IMR-90 (cell line): ENCODE results near the gene PERM1. TPM values are rescaled to one million over a fixed set of nuclear protein-coding genes. Genes with fewer than 3 reads are reported as not detected.

Source experiments
- ATAC-seq: fragments of 200-7000 bp; cut with Tn5 transposase; 2 replicates; pipeline ENCODE4 v1.9.1; 2020; ENCODE audit warnings: low read depth, mild to moderate bottlenecking, moderate library complexity
- BruUV-seq: library from RNA; stranded (reverse); fragments of 400-500 nt; replicated peaks from 2 replicates; lab custom pipeline; 2021; lab: Mats Ljungman, UMichigan
- CTCF ChIA-PET: fragments of 300-600 bp; formaldehyde crosslinking; extraction: SDS; loops from one replicate; lab custom pipeline; 2021; ENCODE audit warnings: antibody characterized with exemption; lab: Yijun Ruan, JAX
- POLR2A ChIA-PET: fragments of 300-600 bp; sonication (Branson Sonifier 250); formaldehyde crosslinking; loops from one replicate; lab custom pipeline; 2022; ENCODE audit warnings: antibody characterized with exemption; ENCODE audit not compliant: unreplicated experiment; lab: Charles Lee
- DNase-seq: peaks from one replicate; pipeline ENCODE4 v3.0.0; 2013
- H2AFZ ChIP-seq: replicated peaks from 2 replicates; pipeline ENCODE3; 2013; ENCODE audit warnings: low read length, mild to moderate bottlenecking; ENCODE audit not compliant: poor library complexity
- H2AK5ac ChIP-seq: 2 replicates; pipeline ENCODE4 v1.6.1; 2013; ENCODE audit warnings: low read depth, low read length, inconsistent platforms
- H2AK9ac ChIP-seq: replicated peaks from 2 replicates; pipeline ENCODE3; 2013; ENCODE audit warnings: mild to moderate bottlenecking, low read depth, low read length, moderate library complexity; ENCODE audit not compliant: poor library complexity
- H2BK120ac ChIP-seq: 2 replicates; pipeline ENCODE4 v1.6.1; 2013; ENCODE audit warnings: low read depth, low read length, inconsistent platforms
- H2BK15ac ChIP-seq: 3 replicates; pipeline ENCODE4 v1.6.1; 2013; ENCODE audit warnings: low read depth, low read length, inconsistent platforms
- H2BK20ac ChIP-seq: 2 replicates; pipeline ENCODE4 v1.6.1; 2013; ENCODE audit warnings: low read depth, mild to moderate bottlenecking, inconsistent platforms, low read length, moderate library complexity
- H2BK5ac ChIP-seq: 2 replicates; pipeline ENCODE4 v1.6.1; 2013; ENCODE audit warnings: mild to moderate bottlenecking, low read depth, low read length, inconsistent platforms; ENCODE audit not compliant: poor library complexity, severe bottlenecking
- H3K14ac ChIP-seq: replicated peaks from 2 replicates; pipeline ENCODE4 v1.6.1; 2013; ENCODE audit warnings: low read depth, low read length, inconsistent platforms
- H3K18ac ChIP-seq: 2 replicates; pipeline ENCODE4 v1.6.1; 2013; ENCODE audit warnings: low read depth, low read length, control low read depth
- H3K23ac ChIP-seq: 2 replicates; pipeline ENCODE4 v1.6.1; 2013; ENCODE audit warnings: low read depth, low read length, inconsistent platforms
- H3K27ac ChIP-seq: 2 replicates; pipeline ENCODE4 v1.5.1; 2013; ENCODE audit warnings: mild to moderate bottlenecking, control low read depth, low read length; ENCODE audit not compliant: insufficient read depth
- H3K27me3 ChIP-seq: 2 replicates; pipeline ENCODE4 v1.6.1; 2013; ENCODE audit warnings: low read length; ENCODE audit not compliant: control insufficient read depth, insufficient read depth
- H3K36me3 ChIP-seq: 2 replicates; pipeline ENCODE4 v1.6.1; 2013; ENCODE audit warnings: low read length, mixed read lengths; ENCODE audit not compliant: control insufficient read depth, insufficient read depth
- H3K4ac ChIP-seq: 2 replicates; pipeline ENCODE4 v1.6.1; 2013; ENCODE audit warnings: low read depth, low read length, inconsistent platforms
- H3K4me1 ChIP-seq: 2 replicates; pipeline ENCODE4 v1.6.1; 2013; ENCODE audit warnings: low read length, mixed read lengths; ENCODE audit not compliant: control insufficient read depth, insufficient read depth
- H3K4me2 ChIP-seq: 2 replicates; pipeline ENCODE4 v1.6.1; 2013; ENCODE audit warnings: low read depth, mild to moderate bottlenecking, control low read depth, low read length, moderate library complexity
- H3K4me3 ChIP-seq: 2 replicates; pipeline ENCODE4 v1.5.1; 2013; ENCODE audit warnings: low read depth, mild to moderate bottlenecking, control low read depth, low read length, moderate library complexity; ENCODE audit not compliant: insufficient read depth
- H3K56ac ChIP-seq: 2 replicates; pipeline ENCODE4 v1.6.1; 2013; ENCODE audit warnings: low read length, inconsistent platforms; ENCODE audit not compliant: insufficient read depth; ENCODE audit errors: extremely low read depth
- H3K79me1 ChIP-seq, 2 experiments: 2 replicates each; pipeline ENCODE4 v1.6.1; 2013; ENCODE audit warnings: low read length in 2 of 2, inconsistent platforms in 1 of 2, low read depth in 1 of 2
- H3K9ac ChIP-seq: 2 replicates; pipeline ENCODE4 v1.6.1; 2013; ENCODE audit warnings: low read depth, low read length, control low read depth
- H3K9me1 ChIP-seq: 2 replicates; pipeline ENCODE4 v1.6.1; 2013; ENCODE audit warnings: low read length, inconsistent platforms; ENCODE audit not compliant: insufficient read depth
- H3K9me3 ChIP-seq: 2 replicates; pipeline ENCODE4 v1.6.1; 2013; ENCODE audit warnings: low read length; ENCODE audit not compliant: control insufficient read depth, insufficient read depth
- H4K20me1 ChIP-seq: 2 replicates; pipeline ENCODE4 v1.6.1; 2013; ENCODE audit warnings: low read length, inconsistent platforms; ENCODE audit not compliant: insufficient read depth
- H4K5ac ChIP-seq: 2 replicates; pipeline ENCODE4 v1.6.1; 2013; ENCODE audit warnings: mild to moderate bottlenecking, low read depth, low read length, control low read depth
- H4K8ac ChIP-seq, 2 experiments: 2 replicates each; pipeline ENCODE4 v1.6.1; 2013; ENCODE audit warnings: low read depth in 2 of 2, low read length in 2 of 2, control low read depth in 1 of 2, inconsistent platforms in 1 of 2
- H4K91ac ChIP-seq: 2 replicates; pipeline ENCODE4 v1.6.1; 2013; ENCODE audit warnings: low read depth, low read length, inconsistent platforms; ENCODE audit not compliant: insufficient read depth
- CEBPB ChIP-seq: IDR thresholded peaks from 2 replicates; pipeline ENCODE4 v1.6.1; 2012; ENCODE audit warnings: low read depth, low read length, improper control_type of control experiment
- ELK1 ChIP-seq: fragments of 150-350 bp; IDR thresholded peaks from 2 replicates; pipeline ENCODE4 v1.6.1; 2016; ENCODE audit warnings: low read depth, mild to moderate bottlenecking, low read length, moderate library complexity, borderline replicate concordance
- FOS ChIP-seq: fragments of 150-350 bp; IDR thresholded peaks from 2 replicates; pipeline ENCODE4 v1.6.1; 2016; ENCODE audit warnings: low read depth, low read length
- WGBS, 2 experiments: methylation state at CpG; one replicate each; pipeline versions ENCODE4 v1.1.5 to v1.1.7; 2013; ENCODE audit warnings: missing lambda C conversion rate in 2 of 2; ENCODE audit not compliant: insufficient read length in 1 of 2; ENCODE audit errors: extremely low coverage in 2 of 2; 5-methylcytosine and 5-hydroxymethylcytosine counted together
- dilution Hi-C: fragments of 300-500 bp; cut with HindIII; formaldehyde crosslinking; loops from one replicate; pipeline ENCODE4 v1.14.3; 2018; ENCODE audit warnings: low sequenced_read_pairs; ENCODE audit not compliant: unreplicated experiment
- in situ Hi-C: fragments of 300-500 bp; cut with MboI; formaldehyde crosslinking; loops from 3 replicates; pipeline ENCODE4 v1.14.3; 2019; ENCODE audit warnings: low sequenced_read_pairs, inconsistent platforms, mixed read lengths
- intact Hi-C: fragments of 100-400 bp; cut with micrococcal nuclease; formaldehyde crosslinking; loops from 2 replicates; pipeline ENCODE4 v1.10.0; 2022
- polyA plus RNA-seq, 3 experiments: library from polyadenylated mRNA; depleted of rRNA; stranded (reverse); fragments of >200 nt; gene quantifications; 2 replicates each; pipeline ENCODE4 v1.2.3, GENCODE V29; 2012; ENCODE audit warnings: low replicate concordance in 1 of 3
- total RNA-seq: library from RNA; depleted of rRNA; stranded (reverse); fragments of >200 nt; gene quantifications from 2 replicates; pipeline ENCODE4 v1.2.3, GENCODE V29; 2012

PERM1 gene
- total and polyA plus RNA-seq, 2 of the 4 experiments (the other 2 are of a cell fraction), result not detected

- H3K23ac ChIP-seq, result no peak overlapping the region
- H3K4me1 ChIP-seq, result peaks cover 42% of the 10 kb centered on the region
- no peaks in the 10 kb centered on the region for H3K9me3 ChIP-seq
- no peak for DNase-seq
- POLR2A ChIA-PET, result interaction anchor here (0.6 kb wide), 1 partner anchor 13 kb away, joined by 3 read pairs; no protein-coding TSS in a partner anchor
- no peak overlapping the region for H3K4me3 ChIP-seq
- CTCF ChIA-PET, result no interaction called here
- peak overlapping the region; percentile 60 for H2BK120ac ChIP-seq
- H2AK9ac ChIP-seq, result peak overlapping the region; percentile 88
- no peak overlapping the region; the same call in 1 of the 2 replicates for H3K27ac ChIP-seq
- no peaks in the 10 kb centered on the region for H3K9me1 ChIP-seq
- peak overlapping the region; percentile 41 for H2BK5ac ChIP-seq
- H2AK5ac ChIP-seq, result peak overlapping the region; percentile 87
- H4K5ac ChIP-seq, result 0 out of 2 replicates have a peak overlapping the region, but pooled peaks have one; percentile 27
- no peak overlapping the region; a peak in 1 of 4 replicates for H4K8ac ChIP-seq
- dilution Hi-C loops, result no loop called here
- intact Hi-C loops, result loop anchor here (2.0 kb wide), 1 partner anchor 15 kb away; no protein-coding TSS in a partner anchor
- no peaks in the 10 kb centered on the region; the same call in 1 of the 2 replicates for H3K36me3 ChIP-seq
- in situ Hi-C loops, result no loop called here
- H3K14ac ChIP-seq, result no peak overlapping the region
- no TSS peak for BruUV-seq
- no peak for TF ChIP-seq FOS
- TF ChIP-seq ELK1, result no peak
- TF ChIP-seq CEBPB, result no peak
- whole genome bisulfite sequencing, 2 experiments, result 61% methylated on average over 5 of the region's 21 CpGs; no CpG with 5 or more reads in 1 of the 2 experiments
- H3K79me1 ChIP-seq, result 0 out of 4 replicates have a peak, but pooled peaks cover 0 to 5% of the 10 kb centered on the region in 2 experiments
- H4K91ac ChIP-seq, result peak overlapping the region; percentile 75
- no peak for ATAC-seq
- peak overlapping the region; percentile 35; the same call in 1 of the 2 replicates for H2BK20ac ChIP-seq
- peaks cover 8% of the 10 kb centered on the region for H4K20me1 ChIP-seq
- no peak overlapping the region for H3K56ac ChIP-seq
- no peak overlapping the region for H3K9ac ChIP-seq
- peak overlapping the region; percentile 51 for H2AFZ ChIP-seq
- H3K4ac ChIP-seq, result peak overlapping the region; percentile 78; the same call in 1 of the 2 replicates
- peak overlapping the region; percentile 79; the same call in 1 of the 3 replicates for H2BK15ac ChIP-seq
- H3K27me3 ChIP-seq, result no peaks in the 10 kb centered on the region
- peak overlapping the region; percentile 65; the same call in 1 of the 2 replicates for H3K4me2 ChIP-seq
- no peak overlapping the region; the same call in 1 of the 2 replicates for H3K18ac ChIP-seq
These were observed 42.3 kb downstream of the PERM1 start for GRCh38 chr1:939511-940106.
